PC-9 (cell line): ENCODE data around the gene ANAPC10.

Source experiments
- EZH2 ChIP-seq: fragments of 200-600 bp; sonication (generic); IDR thresholded peaks from 2 replicates; pipeline ENCODE4 v1.8.0; 2017; ENCODE audit warnings: antibody characterized with exemption, low read depth
- TF ChIP-seq, protein P1 (sequence below): fragments of 200-600 bp; sonication (generic); conservative IDR thresholded peaks from 2 replicates; pipeline ENCODE4 v1.6.1; 2017; ENCODE audit warnings: mixed run types, antibody characterized with exemption, mild to moderate bottlenecking, moderate library complexity

DNA sequence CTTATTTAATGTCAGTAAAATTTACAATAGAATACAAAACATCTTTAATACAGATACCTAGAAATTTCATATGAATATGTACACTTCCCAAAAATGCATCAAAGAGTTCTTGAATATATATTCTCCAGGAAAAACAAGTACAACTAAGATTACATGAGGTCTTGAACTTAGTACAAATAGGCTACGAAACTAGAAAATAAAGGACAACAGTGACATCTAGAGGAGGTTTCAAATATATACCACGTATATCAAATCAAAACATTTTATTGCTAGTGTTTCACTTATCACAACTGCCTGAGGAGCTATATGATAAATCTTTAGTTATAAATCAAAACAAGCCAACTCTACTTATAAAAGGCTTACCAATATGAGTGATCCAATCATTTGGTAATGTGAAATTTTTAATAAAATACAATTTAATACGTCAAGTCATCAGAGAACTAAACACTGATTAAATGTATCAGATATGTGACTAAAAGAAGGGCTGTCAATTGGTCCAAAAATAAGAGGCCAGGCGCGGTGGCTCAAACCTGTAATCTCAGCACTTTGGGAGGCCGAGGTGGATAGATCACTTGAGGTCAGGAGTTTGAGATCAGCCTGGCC lies 36.6 kb downstream of the ANAPC10 start:
- no peak for TF ChIP-seq EZH2
- TF ChIP-seq, protein P1, sequence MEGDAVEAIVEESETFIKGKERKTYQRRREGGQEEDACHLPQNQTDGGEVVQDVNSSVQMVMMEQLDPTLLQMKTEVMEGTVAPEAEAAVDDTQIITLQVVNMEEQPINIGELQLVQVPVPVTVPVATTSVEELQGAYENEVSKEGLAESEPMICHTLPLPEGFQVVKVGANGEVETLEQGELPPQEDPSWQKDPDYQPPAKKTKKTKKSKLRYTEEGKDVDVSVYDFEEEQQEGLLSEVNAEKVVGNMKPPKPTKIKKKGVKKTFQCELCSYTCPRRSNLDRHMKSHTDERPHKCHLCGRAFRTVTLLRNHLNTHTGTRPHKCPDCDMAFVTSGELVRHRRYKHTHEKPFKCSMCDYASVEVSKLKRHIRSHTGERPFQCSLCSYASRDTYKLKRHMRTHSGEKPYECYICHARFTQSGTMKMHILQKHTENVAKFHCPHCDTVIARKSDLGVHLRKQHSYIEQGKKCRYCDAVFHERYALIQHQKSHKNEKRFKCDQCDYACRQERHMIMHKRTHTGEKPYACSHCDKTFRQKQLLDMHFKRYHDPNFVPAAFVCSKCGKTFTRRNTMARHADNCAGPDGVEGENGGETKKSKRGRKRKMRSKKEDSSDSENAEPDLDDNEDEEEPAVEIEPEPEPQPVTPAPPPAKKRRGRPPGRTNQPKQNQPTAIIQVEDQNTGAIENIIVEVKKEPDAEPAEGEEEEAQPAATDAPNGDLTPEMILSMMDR = peak; percentile 66
